ENCODE data around the gene USH2A.

The USH2A gene

GRCh38 chr1:215669806-215670491 lies 753.3 kb downstream of the USH2A start:
- TF ChIP-seq MAX (IDR thresholded peaks at IDR 0.05) (no peak), TAF1 (IDR thresholded peaks at IDR 0.05; ENCODE audit: low read depth) (no peak), REST (IDR thresholded peaks at IDR 0.05; ENCODE audit: low read depth) (no peak), CEBPB (IDR thresholded peaks at IDR 0.05) (no peak), EP300 (IDR thresholded peaks at IDR 0.05; ENCODE audit: borderline replicate concordance) (no peak), USF1 (IDR thresholded peaks at IDR 0.05) (no peak), TCF12 (IDR thresholded peaks at IDR 0.05; ENCODE audit: low read depth) (no peak), FOXM1 (IDR thresholded peaks at IDR 0.05; ENCODE audit: borderline replicate concordance, low read depth) (no peak), NFIC (IDR thresholded peaks at IDR 0.05) (no peak), TEAD4 (IDR thresholded peaks at IDR 0.05) (no peak), EGR1 (IDR thresholded peaks at IDR 0.05) (no peak), YY1 (IDR thresholded peaks at IDR 0.05; ENCODE audit: low read depth) (no peak), RAD21 (IDR thresholded peaks at IDR 0.05; ENCODE audit: low read depth) (no peak), ZBTB7A (IDR thresholded peaks at IDR 0.05; ENCODE audit: low read depth) (no peak), CREB1 (IDR thresholded peaks at IDR 0.05; ENCODE audit: low read depth) (no peak)

GRCh38 chr1:215667761-215668160 lies 755.5 kb downstream of the USH2A start:
- TF ChIP-seq YY1 (IDR thresholded peaks at IDR 0.05; ENCODE audit: low read depth) (no peak), USF1 (IDR thresholded peaks at IDR 0.05) (no peak), FOXM1 (IDR thresholded peaks at IDR 0.05; ENCODE audit: borderline replicate concordance, low read depth) (no peak), RAD21 (IDR thresholded peaks at IDR 0.05; ENCODE audit: low read depth) (no peak), MAX (IDR thresholded peaks at IDR 0.05) (no peak), EGR1 (IDR thresholded peaks at IDR 0.05) (no peak), CEBPB (IDR thresholded peaks at IDR 0.05) (no peak), REST (IDR thresholded peaks at IDR 0.05; ENCODE audit: low read depth) (no peak), TAF1 (IDR thresholded peaks at IDR 0.05; ENCODE audit: low read depth) (no peak), TEAD4 (IDR thresholded peaks at IDR 0.05) (no peak), EP300 (IDR thresholded peaks at IDR 0.05; ENCODE audit: borderline replicate concordance) (no peak), CREB1 (IDR thresholded peaks at IDR 0.05; ENCODE audit: low read depth) (no peak), ZBTB7A (IDR thresholded peaks at IDR 0.05; ENCODE audit: low read depth) (no peak), TCF12 (IDR thresholded peaks at IDR 0.05; ENCODE audit: low read depth) (no peak), NFIC (IDR thresholded peaks at IDR 0.05) (no peak)

- TF ChIP-seq CEBPB (IDR thresholded peaks at IDR 0.05) (no peak), RAD21 (IDR thresholded peaks at IDR 0.05; ENCODE audit: low read depth) (no peak), FOXM1 (IDR thresholded peaks at IDR 0.05; ENCODE audit: borderline replicate concordance, low read depth) (no peak), TCF12 (IDR thresholded peaks at IDR 0.05; ENCODE audit: low read depth) (no peak), MAX (IDR thresholded peaks at IDR 0.05) (no peak), REST (IDR thresholded peaks at IDR 0.05; ENCODE audit: low read depth) (no peak)
These were observed 758.0 kb downstream of the USH2A start for GRCh38 chr1:215665215-215665614.

- no peak for TF ChIP-seq EGR1 (IDR thresholded peaks at IDR 0.05)
- TF ChIP-seq CREB1 (IDR thresholded peaks at IDR 0.05; ENCODE audit: low read depth), result no peak
These were observed 762.2 kb downstream of the USH2A start for GRCh38 chr1:215661033-215661432.
